Measurements from ENCODE around the gene ME3. TPM values are rescaled to one million over a fixed set of nuclear protein-coding genes. Genes with fewer than 3 reads are reported as not detected.

ME3 gene
- total RNA-seq, 1 donor from 2014 or later: 34.2 TPM

DNA sequence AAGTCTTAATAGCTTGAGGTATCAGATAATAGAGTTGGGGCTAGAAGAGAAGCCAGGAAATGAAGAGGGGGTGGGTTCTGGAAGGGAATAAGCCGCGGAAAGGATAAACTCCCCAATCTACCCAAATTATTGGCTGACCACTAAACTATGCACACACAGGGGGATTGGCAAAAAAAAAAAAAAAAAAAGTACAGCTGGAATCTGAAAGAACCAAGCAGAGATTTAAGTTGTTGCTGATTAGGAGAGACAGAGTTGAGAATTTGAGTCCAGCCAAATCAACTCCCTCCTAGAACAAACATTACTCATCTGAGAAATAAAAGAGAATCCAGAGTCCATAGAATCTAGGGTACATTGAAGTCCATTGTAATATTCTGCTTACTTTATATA lies 162.8 kb downstream of the ME3 start:
- H3K36me3 ChIP-seq: peaks cover 0 to 7% of the 10 kb centered on the region in 2 donors
- H3K9me3 ChIP-seq: no peaks in the 10 kb centered on the region
- no peak for DNase-seq (ENCODE audit: low spot score in 2 of 2)
- H3K27ac ChIP-seq: no peak overlapping the region
- TF ChIP-seq, protein P1, sequence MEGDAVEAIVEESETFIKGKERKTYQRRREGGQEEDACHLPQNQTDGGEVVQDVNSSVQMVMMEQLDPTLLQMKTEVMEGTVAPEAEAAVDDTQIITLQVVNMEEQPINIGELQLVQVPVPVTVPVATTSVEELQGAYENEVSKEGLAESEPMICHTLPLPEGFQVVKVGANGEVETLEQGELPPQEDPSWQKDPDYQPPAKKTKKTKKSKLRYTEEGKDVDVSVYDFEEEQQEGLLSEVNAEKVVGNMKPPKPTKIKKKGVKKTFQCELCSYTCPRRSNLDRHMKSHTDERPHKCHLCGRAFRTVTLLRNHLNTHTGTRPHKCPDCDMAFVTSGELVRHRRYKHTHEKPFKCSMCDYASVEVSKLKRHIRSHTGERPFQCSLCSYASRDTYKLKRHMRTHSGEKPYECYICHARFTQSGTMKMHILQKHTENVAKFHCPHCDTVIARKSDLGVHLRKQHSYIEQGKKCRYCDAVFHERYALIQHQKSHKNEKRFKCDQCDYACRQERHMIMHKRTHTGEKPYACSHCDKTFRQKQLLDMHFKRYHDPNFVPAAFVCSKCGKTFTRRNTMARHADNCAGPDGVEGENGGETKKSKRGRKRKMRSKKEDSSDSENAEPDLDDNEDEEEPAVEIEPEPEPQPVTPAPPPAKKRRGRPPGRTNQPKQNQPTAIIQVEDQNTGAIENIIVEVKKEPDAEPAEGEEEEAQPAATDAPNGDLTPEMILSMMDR (IDR thresholded peaks at IDR 0.05): no peak
- no peak overlapping the region for H3K4me3 ChIP-seq
- intact Hi-C loops (cut with DNase I): no loop called here
- H3K4me1 ChIP-seq: peaks cover 0 to 9% of the 10 kb centered on the region in 2 donors
- H3K27me3 ChIP-seq: no peaks in the 10 kb centered on the region

DNA sequence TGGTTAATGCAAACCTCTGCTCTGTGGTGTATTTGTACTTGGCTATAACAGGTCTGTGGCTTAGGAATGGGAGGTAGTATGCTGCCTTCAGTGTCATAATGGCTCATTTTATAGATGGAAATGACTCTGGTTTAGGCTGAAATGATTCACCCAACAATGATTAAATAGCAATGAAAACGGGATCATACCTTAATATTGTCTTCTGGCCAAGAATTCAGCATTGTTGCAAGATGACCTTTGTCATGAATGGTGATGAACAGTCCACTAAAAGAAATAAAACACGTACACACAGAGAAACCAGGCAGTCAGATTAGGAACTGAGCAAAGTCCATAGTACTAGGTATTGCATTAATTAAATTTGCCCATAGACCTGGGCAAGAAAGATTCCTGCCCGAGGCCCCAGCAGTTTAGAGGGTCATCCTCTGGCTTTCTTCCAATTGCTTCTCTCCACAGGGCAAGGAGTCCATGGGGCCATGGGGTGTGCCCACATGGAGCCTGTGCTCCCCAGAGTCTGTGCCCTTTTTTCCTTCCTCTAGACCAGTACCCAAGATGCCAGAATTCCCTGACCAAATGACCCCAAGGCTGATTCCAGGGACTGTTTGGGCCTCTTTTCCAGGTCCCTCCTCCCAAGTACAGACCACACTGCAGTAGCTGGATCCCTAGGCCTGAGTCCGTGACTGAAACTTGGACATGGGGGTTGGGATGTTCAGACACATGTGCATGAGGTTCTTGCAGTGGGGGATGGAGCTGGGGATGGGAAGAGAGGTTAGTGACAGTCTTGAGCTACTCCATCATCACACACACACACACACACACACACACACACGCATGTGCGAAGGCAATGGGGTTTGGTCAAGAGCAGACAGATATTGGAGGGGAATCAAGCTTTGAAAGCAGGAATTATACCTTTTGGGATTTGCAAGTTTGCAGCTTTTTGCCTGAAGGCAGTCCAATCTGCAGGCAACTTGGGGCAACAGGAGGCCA lies 163.5 kb downstream of the ME3 start:
- Histone ChIP-seq H3K27me3 (no peaks in the 10 kb centered on the region), H3K27ac (no peak overlapping the region), H3K4me1 (peaks cover 0 to 9% of the 10 kb centered on the region in 2 donors), H3K36me3 (peaks cover 0 to 7% of the 10 kb centered on the region in 2 donors), H3K9me3 (no peaks in the 10 kb centered on the region), H3K4me3 (no peak overlapping the region)
- TF ChIP-seq, protein P1 (IDR thresholded peaks at IDR 0.05): no peak
- no peak for DNase-seq (ENCODE audit: low spot score in 2 of 2)
- intact Hi-C loops (cut with DNase I): no loop called here

DNA sequence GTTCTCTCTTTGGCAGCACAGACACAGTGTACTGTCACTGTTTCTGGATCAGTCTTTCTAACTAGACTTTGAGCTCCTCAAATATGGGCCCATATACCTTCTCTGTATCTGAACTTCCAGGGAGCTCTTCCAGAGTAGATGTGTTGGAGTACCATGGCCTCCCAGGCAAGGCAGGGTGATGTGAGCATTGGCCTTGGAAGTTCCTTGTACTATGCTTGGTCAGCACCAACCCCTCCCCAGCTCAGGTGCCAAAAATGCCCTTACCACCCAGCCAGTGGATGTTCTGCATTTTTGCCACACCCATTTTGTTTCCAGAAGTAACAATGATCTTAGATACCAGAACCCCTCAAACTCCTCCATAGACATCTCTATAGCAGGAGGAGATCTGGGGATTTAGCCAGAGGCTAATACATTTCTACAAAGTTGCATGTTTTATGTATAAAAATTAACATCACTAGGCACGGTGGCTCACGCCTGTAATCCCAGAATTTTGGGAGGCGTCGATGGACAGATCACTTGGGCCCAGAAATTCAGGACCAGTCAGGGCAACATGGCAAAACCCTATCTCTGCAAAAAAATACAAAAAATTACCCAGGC lies 165.1 kb downstream of the ME3 start:
- H3K27ac ChIP-seq: no peak overlapping the region

DNA sequence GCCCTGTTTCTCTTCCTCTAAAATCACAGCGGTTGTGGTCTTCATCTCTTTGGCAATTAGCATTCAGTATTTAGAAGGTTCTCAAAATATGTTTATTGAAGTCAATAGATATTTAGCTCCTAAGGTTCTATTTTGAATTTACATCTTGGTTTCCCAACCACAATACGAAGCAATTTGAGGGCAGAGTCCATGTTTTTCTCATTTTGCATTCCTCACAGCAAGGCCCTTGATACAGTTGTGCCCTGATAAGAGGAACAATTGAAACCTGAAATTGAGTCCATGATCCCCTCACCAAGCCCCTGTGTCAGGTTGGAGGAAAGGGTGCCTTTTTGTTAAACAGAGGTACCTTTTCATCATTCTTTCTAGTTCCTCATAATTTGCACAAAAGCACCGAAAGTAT lies 166.2 kb downstream of the ME3 start:
- Histone ChIP-seq H3K36me3 (peaks cover 0 to 7% of the 10 kb centered on the region in 2 donors), H3K27ac (no peak overlapping the region), H3K4me1 (peaks cover 0 to 4% of the 10 kb centered on the region in 2 donors), H3K27me3 (no peaks in the 10 kb centered on the region), H3K9me3 (no peaks in the 10 kb centered on the region), H3K4me3 (no peak overlapping the region)
- TF ChIP-seq, protein P1 (IDR thresholded peaks at IDR 0.05): no peak
- no peak for DNase-seq (ENCODE audit: low spot score in 2 of 2)
- intact Hi-C loops (cut with DNase I): no loop called here

More for the DNA sequence above, 165.1 kb downstream of the ME3 start:
- Histone ChIP-seq H3K36me3 (peaks cover 0 to 7% of the 10 kb centered on the region in 2 donors), H3K4me3 (no peak overlapping the region), H3K4me1 (peaks cover 0 to 9% of the 10 kb centered on the region in 2 donors), H3K9me3 (no peaks in the 10 kb centered on the region), H3K27me3 (no peaks in the 10 kb centered on the region)
- intact Hi-C loops (cut with DNase I): no loop called here
- no peak for DNase-seq (ENCODE audit: low spot score in 2 of 2)
- TF ChIP-seq, protein P1 (IDR thresholded peaks at IDR 0.05): no peak

DNA sequence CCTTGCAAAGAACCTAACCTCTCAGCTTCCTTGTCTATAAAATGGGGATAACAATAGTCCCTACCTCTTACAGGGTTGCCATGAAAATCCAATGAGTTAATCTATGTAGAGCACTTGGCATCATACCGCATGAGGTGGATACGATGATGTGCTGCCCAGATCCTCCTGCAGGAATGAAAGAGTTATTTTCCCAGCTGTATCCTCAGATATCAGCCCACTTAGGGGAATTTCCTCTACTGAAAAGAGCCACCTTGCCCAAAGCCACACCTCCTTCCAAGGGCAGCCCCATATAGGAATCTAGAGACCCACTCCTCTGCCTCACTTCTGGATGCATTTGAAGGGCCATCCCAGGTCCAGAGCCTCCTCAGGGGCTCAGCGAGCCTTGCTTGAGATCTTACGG lies 169.3 kb downstream of the ME3 start:
- DNase-seq (ENCODE audit: low spot score in 2 of 2): no peak
- Histone ChIP-seq H3K4me1 (no peaks in the 10 kb centered on the region), H3K36me3 (peaks cover 0 to 7% of the 10 kb centered on the region in 2 donors), H3K27ac (no peak overlapping the region), H3K4me3 (no peak overlapping the region), H3K27me3 (no peaks in the 10 kb centered on the region), H3K9me3 (no peaks in the 10 kb centered on the region)
- TF ChIP-seq, protein P1 (IDR thresholded peaks at IDR 0.05): no peak
- intact Hi-C loops (cut with DNase I): no loop called here

Data from ascending aorta (tissue), 2 donors.